Endothelial cell of umbilical vein (primary cell): ENCODE results near the gene SUGP1. TPM values are rescaled to one million over a fixed set of nuclear protein-coding genes. Genes with fewer than 3 reads are reported as not detected.

ENCODE experiments used
- BruUV-seq: library from RNA; stranded (reverse); fragments of 400-500 nt; replicated peaks from 2 replicates; lab custom pipeline; 2021; lab: Mats Ljungman, UMichigan
- CTCF ChIA-PET: fragments of 300-600, 350-600 bp; sonication (Branson Sonifier 250); formaldehyde crosslinking; loops from one replicate; lab custom pipeline; 2021; ENCODE audit warnings: antibody characterized with exemption, inconsistent platforms; lab: Charles Lee
- POLR2A ChIA-PET: fragments of 300-600, 350-600 bp; sonication (Branson Sonifier 250); formaldehyde crosslinking; loops from one replicate; lab custom pipeline; 2021; ENCODE audit warnings: antibody characterized with exemption, inconsistent platforms; lab: Charles Lee
- DNase-seq: peaks from one replicate; pipeline ENCODE4 v3.0.0-alpha.2; 2011; ENCODE audit warnings: low read depth, low spot score
- FAIRE-seq: peaks from 2 replicates; lab custom pipeline; 2011; peaks lifted over from hg19 to GRCh38; lab: Jason Lieb, UNC
- H2AFZ ChIP-seq: 2 replicates; pipeline ENCODE4 v1.6.0; 2012; ENCODE audit warnings: low read depth, low read length, control low read depth, inconsistent platforms
- H3K27ac ChIP-seq: 2 replicates; pipeline ENCODE4 v1.5.1; 2011; ENCODE audit warnings: low read depth, mild to moderate bottlenecking, control low read depth, low read length, moderate library complexity; ENCODE audit not compliant: insufficient read depth
- H3K27me3 ChIP-seq, 2 experiments: 2 replicates each; pipeline versions ENCODE4 v1.6.0 to v1.6.1; 2011; ENCODE audit warnings: low read length in 2 of 2, mixed read lengths in 1 of 2; ENCODE audit not compliant: control insufficient read depth in 2 of 2, insufficient read depth in 2 of 2
- H3K36me3 ChIP-seq, 2 experiments: 2 replicates in 1 of 2; 3 replicates in 1 of 2; pipeline ENCODE4 v1.5.1; 2011; ENCODE audit warnings: low read length in 2 of 2, mild to moderate bottlenecking in 1 of 2, moderate library complexity in 1 of 2; ENCODE audit not compliant: control insufficient read depth in 2 of 2, insufficient read depth in 2 of 2; ENCODE audit errors: extremely low read depth in 1 of 2
- H3K4me1 ChIP-seq: 3 replicates; pipeline ENCODE4 v1.5.1; 2011; ENCODE audit warnings: mild to moderate bottlenecking, low read length; ENCODE audit not compliant: control insufficient read depth, insufficient read depth; ENCODE audit errors: extremely low read depth
- H3K4me2 ChIP-seq: 2 replicates; pipeline ENCODE4 v1.6.1; 2011; ENCODE audit warnings: low read length, control low read depth, mixed read lengths; ENCODE audit not compliant: insufficient read depth
- H3K4me3 ChIP-seq, 3 experiments: fragments of 200-600 bp in 1 of 3; sonication (generic), shearing (Covaris generic) in 1 of 3; replicated peaks in 1 of 3; 2 replicates each; pipeline ENCODE4 v1.5.1; 2011 to 2016; ENCODE audit warnings: control low read depth in 3 of 3, low read length in 3 of 3, mild to moderate bottlenecking in 2 of 3, inconsistent platforms in 1 of 3, low read depth in 1 of 3, moderate library complexity in 1 of 3; ENCODE audit not compliant: insufficient read depth in 1 of 3
- H3K79me2 ChIP-seq: 2 replicates; pipeline ENCODE4 v1.6.0; 2012; ENCODE audit warnings: low read length, inconsistent platforms; ENCODE audit not compliant: control insufficient read depth, insufficient read depth
- H3K9ac ChIP-seq: replicated peaks from 2 replicates; pipeline ENCODE3; 2011; ENCODE audit warnings: low read length, control low read depth; ENCODE audit not compliant: insufficient read depth; ENCODE audit errors: extremely low read depth
- H3K9me1 ChIP-seq: replicated peaks from 3 replicates; pipeline ENCODE4 v1.6.0; 2011; ENCODE audit warnings: mild to moderate bottlenecking, low read length; ENCODE audit not compliant: control insufficient read depth, insufficient read depth; ENCODE audit errors: extremely low read depth
- H3K9me3 ChIP-seq: replicated peaks from 2 replicates; pipeline ENCODE4 v1.5.1; 2012; ENCODE audit warnings: low read length, inconsistent platforms; ENCODE audit not compliant: control insufficient read depth, insufficient read depth
- H4K20me1 ChIP-seq: replicated peaks from 2 replicates; pipeline ENCODE3; 2011; ENCODE audit warnings: mild to moderate bottlenecking, low read length; ENCODE audit not compliant: control insufficient read depth, insufficient read depth; ENCODE audit errors: extremely low read depth
- FOS ChIP-seq: IDR thresholded peaks from 2 replicates; pipeline ENCODE4 v1.6.1; 2011; ENCODE audit warnings: mild to moderate bottlenecking, low read length, moderate library complexity, borderline replicate concordance; ENCODE audit not compliant: insufficient read depth
- GATA2 ChIP-seq: IDR thresholded peaks from 2 replicates; pipeline ENCODE4 v1.7.0; 2011; ENCODE audit warnings: low read depth, mild to moderate bottlenecking, moderate library complexity, mixed read lengths, low read length; ENCODE audit not compliant: insufficient read length, insufficient read depth
- JUN ChIP-seq: IDR thresholded peaks from 2 replicates; pipeline ENCODE4 v1.6.1; 2011; ENCODE audit warnings: borderline replicate concordance, low read depth; ENCODE audit not compliant: insufficient read length, insufficient read depth
- POLR2A ChIP-seq: IDR thresholded peaks from 2 replicates; pipeline ENCODE4 v1.6.1; 2012; ENCODE audit warnings: low read depth, mild to moderate bottlenecking, control low read depth, low read length
- dilution Hi-C: fragments of 300-500 bp; cut with MboI; formaldehyde crosslinking; loops from one replicate; pipeline ENCODE4 v1.15.0; 2019; ENCODE audit warnings: low sequenced_read_pairs; ENCODE audit not compliant: extremely low pct_ligation_motif_present
- intact Hi-C: fragments of 100-400 bp; cut with micrococcal nuclease; formaldehyde crosslinking; loops from one replicate; pipeline ENCODE4 v1.10.0; 2022
- polyA plus RNA-seq, 4 experiments: library from polyadenylated mRNA; depleted of rRNA in 3 of 4; stranded (reverse) in 3 of 4; unstranded in 1 of 4; fragments of >200 nt; gene quantifications; 2 replicates each; pipeline versions ENCODE4 v1.2.1 to v1.2.3, GENCODE V29; 2011 to 2012; ENCODE audit warnings: missing spikeins in 1 of 4
- total RNA-seq: library from RNA; stranded (reverse); gene quantifications from 2 replicates; pipeline ENCODE4 v1.2.3, GENCODE V29; 2021

The SUGP1 gene
- total and polyA plus RNA-seq, 2 donors (not counting 3 experiments of a cell fraction or from before 2014, with no cell fraction given), result 41.0 to 64.7 TPM

DNA sequence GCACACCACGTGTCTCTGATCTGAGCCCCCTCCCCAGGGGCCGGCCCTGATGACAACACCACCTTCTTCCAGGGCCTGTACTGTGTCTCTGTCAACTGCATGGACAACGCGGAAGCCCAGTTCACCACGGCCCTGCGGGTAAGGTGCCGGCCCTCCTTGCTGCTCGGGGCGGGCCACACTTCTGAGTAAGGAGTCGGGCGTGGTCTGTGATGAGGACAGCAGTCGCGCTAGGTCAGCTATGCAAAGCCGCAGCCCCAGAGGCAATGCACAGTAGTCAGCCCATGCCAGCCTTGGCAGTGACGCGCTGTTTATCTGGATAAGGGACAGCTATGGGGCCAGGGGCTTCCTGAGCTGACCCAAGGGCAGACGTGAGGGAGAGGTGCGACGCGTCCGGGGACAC lies 24.9 kb upstream of the SUGP1 start:
- dilution Hi-C loops, result no loop called here
- Histone ChIP-seq H2AFZ (no peak overlapping the region), H3K36me3 (peaks cover 6 to 77% of the 10 kb centered on the region in 2 experiments), H3K9me1 (no peaks in the 10 kb centered on the region), H3K4me1 (no peaks in the 10 kb centered on the region), H3K27me3 (no peaks in the 10 kb centered on the region), H3K27ac (no peak overlapping the region), H3K4me3 (no peak overlapping the region), H4K20me1 (no peaks in the 10 kb centered on the region), H3K9ac (no peak overlapping the region), H3K9me3 (no peaks in the 10 kb centered on the region), H3K4me2 (no peak overlapping the region), H3K79me2 (no peaks in the 10 kb centered on the region)
- ChIA-PET POLR2A (no interaction called here), CTCF (no interaction called here)
- DNase-seq (no peak), FAIRE-seq (no peak)
- TF ChIP-seq JUN (no peak), GATA2 (no peak), FOS (no peak), POLR2A (no peak)
- no TSS peak for BruUV-seq
- intact Hi-C loops, result no loop called here

DNA sequence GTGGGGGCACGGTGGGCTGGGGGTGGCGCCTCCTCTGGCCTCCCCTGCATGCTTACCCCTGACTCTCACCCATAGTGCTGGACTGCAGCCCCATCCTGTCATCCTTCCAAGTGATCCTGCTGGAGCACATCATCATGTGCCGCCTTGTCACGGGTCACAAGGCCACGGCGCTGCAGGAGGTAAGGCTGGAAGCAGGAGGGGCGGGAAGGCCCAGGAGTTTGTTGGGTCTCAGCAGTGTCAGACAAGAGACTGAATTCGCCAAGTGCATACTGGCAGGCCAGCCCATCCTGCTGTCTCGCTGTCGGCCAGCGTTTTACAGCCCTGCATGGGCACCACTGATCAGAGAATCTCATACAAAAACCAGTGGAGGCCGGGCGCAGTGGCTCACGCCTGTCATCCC lies 23.5 kb upstream of the SUGP1 start:
- Histone ChIP-seq H3K9ac (no peak overlapping the region), H4K20me1 (no peaks in the 10 kb centered on the region), H3K36me3 (peaks cover 6 to 72% of the 10 kb centered on the region in 2 experiments), H3K9me1 (no peaks in the 10 kb centered on the region), H3K27ac (no peak overlapping the region), H3K27me3 (no peaks in the 10 kb centered on the region), H2AFZ (no peak overlapping the region), H3K4me3 (no peak overlapping the region), H3K4me1 (no peaks in the 10 kb centered on the region), H3K79me2 (no peaks in the 10 kb centered on the region), H3K9me3 (no peaks in the 10 kb centered on the region), H3K4me2 (no peak overlapping the region)
- DNase-seq (no peak), FAIRE-seq (no peak)
- dilution Hi-C loops, result no loop called here
- no TSS peak for BruUV-seq
- CTCF ChIA-PET, result interaction anchor here (1.5 to 2.7 kb wide), 4 partner anchors 10 to 158 kb away, joined by 16 to 51 read pairs (median 26); no protein-coding TSS in a partner anchor
- POLR2A ChIA-PET, result no interaction called here
- no peak for TF ChIP-seq JUN
- intact Hi-C loops, result no loop called here
